SH-SY5Y (cell line): ENCODE results near the gene PADI4.

ENCODE experiments used
- GATA2 ChIP-seq: IDR thresholded peaks from 2 replicates; pipeline ENCODE4 v1.6.1; 2011; ENCODE audit warnings: mild to moderate bottlenecking, low read depth, low read length
- GATA3 ChIP-seq: IDR thresholded peaks from 2 replicates; pipeline ENCODE4 v1.6.1; 2011; ENCODE audit warnings: low read depth, mild to moderate bottlenecking, low read length, moderate library complexity

DNA sequence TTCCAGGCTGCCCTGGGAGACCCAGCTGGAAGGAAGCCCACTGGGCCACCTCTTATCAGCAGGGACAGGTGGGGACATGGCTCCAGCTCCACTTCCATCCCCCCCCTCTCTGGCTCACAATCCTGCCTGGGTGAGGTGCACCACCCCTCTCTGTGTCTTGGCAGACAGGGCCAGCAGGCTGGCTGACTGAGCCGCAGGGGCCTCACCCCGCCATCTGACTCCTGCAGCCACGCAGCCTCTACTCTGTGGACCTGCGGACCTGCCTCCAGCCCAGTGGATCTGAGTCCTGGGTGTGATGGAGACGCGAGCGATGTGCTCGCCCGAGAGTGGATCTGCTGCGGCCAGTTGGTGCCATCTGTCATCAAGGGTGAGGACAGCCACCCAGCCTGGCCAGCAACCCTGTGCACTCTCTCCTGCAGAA is 101.4 kb downstream of the PADI4 start:
- no peak for TF ChIP-seq GATA2
- TF ChIP-seq GATA3 = no peak
